Fibroblast of the aortic adventitia (primary cell): ENCODE measurements around the gene LRRC72. TPM values are rescaled to one million over a fixed set of nuclear protein-coding genes. Genes with fewer than 3 reads are reported as not detected.

Source experiments
- DNase-seq: peaks from one replicate; pipeline ENCODE4 v3.0.0-alpha.2; 2010; ENCODE audit warnings: low read depth
- H3K4me3 ChIP-seq: 2 replicates; pipeline ENCODE4 v1.5.1; 2011; ENCODE audit warnings: low read depth, mild to moderate bottlenecking, control low read depth, low read length, moderate library complexity
- CTCF ChIP-seq: IDR thresholded peaks from 2 replicates; pipeline ENCODE4 v1.5.1; 2011; ENCODE audit warnings: mild to moderate bottlenecking, low read length, control low read depth, inconsistent platforms; ENCODE audit not compliant: insufficient read depth
- total RNA-seq: library from RNA; depleted of rRNA; stranded (reverse); fragments of >200 nt; gene quantifications from 2 replicates; pipeline ENCODE4 v1.2.3, GENCODE V29; 2012; ENCODE audit warnings: low replicate concordance

LRRC72 gene
- total RNA-seq, 1 donor = not detected

- H3K4me3 ChIP-seq = no peak overlapping the region
- DNase-seq = no peak
- TF ChIP-seq CTCF = no peak
These were observed 104.0 kb downstream of the LRRC72 start for GRCh38 chr7:16630654-16631053.

Other genes starting within 250 kb of the LRRC72 start
- gene CRPPA, start 105.3 kb upstream of the LRRC72 start, total RNA-seq = 2.5 and 3.2 TPM in 2 replicates
- gene SOSTDC1, start 61.1 kb upstream of the LRRC72 start, total RNA-seq = 0.36 TPM in 1 of 2 replicates, not detected in the other
- gene ANKMY2, start 118.9 kb downstream of the LRRC72 start, total RNA-seq = 24.9 and 30.2 TPM in 2 replicates
- 35.6 and 61.8 TPM in 2 replicates for gene BZW2, start 119.4 kb downstream of the LRRC72 start, total RNA-seq
- 4.3 TPM in 1 of 2 replicates, not detected in the other for gene TSPAN13, start 226.9 kb downstream of the LRRC72 start, total RNA-seq